K562 (cell line): ENCODE results near the gene MEIS2. TPM values are rescaled to one million over a fixed set of nuclear protein-coding genes. Genes with fewer than 3 reads are reported as not detected.

ENCODE experiments used
- ATAC-seq: fragments of 200-7000 bp; cut with Tn5 transposase; 3 replicates; pipeline ENCODE4 v1.9.1; 2020; ENCODE audit warnings: moderate library complexity
- BruUV-seq: library from RNA; stranded (reverse); fragments of 400-500 nt; replicated peaks from 2 replicates; lab custom pipeline; 2021; lab: Mats Ljungman, UMichigan
- CTCF ChIA-PET: fragments of 300-600 bp; formaldehyde crosslinking; extraction: SDS; loops from one replicate; lab custom pipeline; 2021; ENCODE audit warnings: low intra/inter-chr PET ratio; lab: Yijun Ruan, JAX
- POLR2A ChIA-PET: fragments of 300-600, 350-650 bp; sonication (Branson Sonifier 250); formaldehyde crosslinking; extraction: SDS; loops from one replicate; lab custom pipeline; 2021; ENCODE audit warnings: antibody characterized with exemption, inconsistent platforms; lab: Yijun Ruan, JAX
- DNase-seq, 4 experiments: peaks; one replicate each; pipeline versions ENCODE4 v3.0.0 to v3.0.0-alpha.2; 2011 to 2018; ENCODE audit warnings: low spot score in 3 of 4, mixed read lengths in 3 of 4; ENCODE audit errors: extremely low read depth in 1 of 4
- FAIRE-seq: peaks from 2 replicates; lab custom pipeline; 2011; peaks lifted over from hg19 to GRCh38; lab: Jason Lieb, UNC
- H2AFZ ChIP-seq: 2 replicates; pipeline ENCODE4 v1.6.0; 2011; ENCODE audit warnings: low read depth, low read length, control low read depth, inconsistent platforms
- H3K27ac ChIP-seq: fragments of 200-600 bp; 3 replicates; pipeline ENCODE4 v1.8.0; 2011; ENCODE audit warnings: low read depth, mild to moderate bottlenecking, control low read depth, inconsistent platforms, low read length, moderate library complexity, mixed read lengths; ENCODE audit errors: extremely low read depth
- H3K27me3 ChIP-seq, 2 experiments: fragments of 300-600 bp in 1 of 2; 2 replicates in 1 of 2; 3 replicates in 1 of 2; pipeline versions ENCODE4 v1.6.0 to v1.8.0; 2011; ENCODE audit warnings: inconsistent platforms in 2 of 2, low read length in 2 of 2, mild to moderate bottlenecking in 1 of 2, mixed read lengths in 1 of 2, moderate library complexity in 1 of 2; ENCODE audit not compliant: control insufficient read depth in 2 of 2, insufficient read depth in 2 of 2
- H3K36me3 ChIP-seq: fragments of 300-600 bp; 3 replicates; pipeline ENCODE4 v1.8.0; 2011; ENCODE audit warnings: mild to moderate bottlenecking, low read length, inconsistent platforms; ENCODE audit not compliant: control insufficient read depth, insufficient read depth
- H3K4me1 ChIP-seq, 2 experiments: fragments of 200-600 bp in 1 of 2; replicated peaks in 1 of 2; 2 replicates in 1 of 2; 3 replicates in 1 of 2; pipeline versions ENCODE4 v1.5.1 to v1.8.0; 2011; ENCODE audit warnings: inconsistent platforms in 2 of 2, low read length in 2 of 2, mild to moderate bottlenecking in 1 of 2, mixed read lengths in 1 of 2, moderate library complexity in 1 of 2; ENCODE audit not compliant: control insufficient read depth in 2 of 2, insufficient read depth in 2 of 2
- H3K4me2 ChIP-seq: 2 replicates; pipeline ENCODE4 v1.6.1; 2011; ENCODE audit warnings: low read length, control low read depth, inconsistent platforms, mixed read lengths; ENCODE audit not compliant: insufficient read depth
- H3K4me3 ChIP-seq: fragments of 200-600 bp; sonication (generic), shearing (Covaris generic); 2 replicates; pipeline ENCODE4 v1.5.1; 2016; ENCODE audit warnings: control low read depth, inconsistent platforms
- H3K79me2 ChIP-seq: fragments of 200-600 bp; 3 replicates; pipeline ENCODE4 v1.8.0; 2011; ENCODE audit warnings: low read length, inconsistent platforms; ENCODE audit not compliant: control insufficient read depth, insufficient read depth
- H3K9ac ChIP-seq, 2 experiments: 2 replicates each; pipeline versions ENCODE4 v1.6.0 to v1.6.1; 2011; ENCODE audit warnings: low read depth in 2 of 2, low read length in 2 of 2, control low read depth in 1 of 2, inconsistent platforms in 1 of 2, mild to moderate bottlenecking in 1 of 2, mixed read lengths in 1 of 2; ENCODE audit not compliant: insufficient read depth in 1 of 2
- H3K9me1 ChIP-seq: one replicate; pipeline ENCODE4 v1.6.0; 2011; ENCODE audit warnings: inconsistent platforms, mild to moderate bottlenecking, low read length, moderate library complexity; ENCODE audit not compliant: control insufficient read depth, insufficient read depth
- H3K9me3 ChIP-seq: replicated peaks from 2 replicates; pipeline ENCODE4 v1.5.1; 2011; ENCODE audit warnings: low read depth, low read length, inconsistent platforms; ENCODE audit not compliant: control insufficient read depth, insufficient read depth
- H4K20me1 ChIP-seq: replicated peaks from 2 replicates; pipeline ENCODE4 v1.6.1; 2011; ENCODE audit warnings: low read length, inconsistent platforms, mixed read lengths; ENCODE audit not compliant: control insufficient read depth, insufficient read depth
- CHD4 ChIP-seq: fragments of 200-600 bp; sonication (generic); IDR thresholded peaks from 3 replicates; pipeline ENCODE4 v1.6.1; 2012; ENCODE audit warnings: low read depth, mild to moderate bottlenecking, mixed read lengths, low read length, inconsistent platforms; ENCODE audit not compliant: insufficient read depth, insufficient replicate concordance, poor library complexity, severe bottlenecking
- L3MBTL2 ChIP-seq: fragments of 450-650 bp; IDR thresholded peaks from 2 replicates; pipeline ENCODE4 v1.6.1; 2016; ENCODE audit warnings: mild to moderate bottlenecking, moderate library complexity
- NFIX ChIP-seq: fragments of 250-450 bp; sonication (Bioruptor Pico); IDR thresholded peaks from 2 replicates; pipeline ENCODE4 v1.4.0; 2020; ENCODE audit warnings: low read depth, mild to moderate bottlenecking, moderate library complexity
- NFYB ChIP-seq: IDR thresholded peaks from 2 replicates; pipeline ENCODE4 v1.6.1; 2011; ENCODE audit warnings: mild to moderate bottlenecking, moderate library complexity; ENCODE audit not compliant: insufficient read length; ENCODE audit errors: extremely low read depth
- ZBTB40 ChIP-seq, 2 experiments: fragments of 450-650 bp in 1 of 2; sonication (generic) in 1 of 2; formaldehyde crosslinking in 1 of 2; IDR thresholded peaks; 2 replicates each; pipeline versions ENCODE4 v1.7.1 to v1.9.0; 2016 to 2022; ENCODE audit warnings: inconsistent platforms in 1 of 2, mild to moderate bottlenecking in 1 of 2, missing genetic modification reagents in 1 of 2
- ZNF589 ChIP-seq: fragments of 200-800 bp; sonication (Bioruptor generic); IDR thresholded peaks from 2 replicates; pipeline ENCODE4 v1.6.1; 2016; ENCODE audit warnings: low read depth, missing genetic modification characterization, missing compliant biosample characterization
- ZNF717 ChIP-seq: fragments of 250-450 bp; sonication (Bioruptor Pico); IDR thresholded peaks from 2 replicates; pipeline ENCODE4 v1.5.0; 2021
- ZNF76 ChIP-seq: fragments of 250-450 bp; sonication (Bioruptor Pico); IDR thresholded peaks from 2 replicates; pipeline ENCODE4 v1.4.0; 2020; ENCODE audit warnings: mild to moderate bottlenecking, moderate library complexity, borderline replicate concordance
- WGBS: fragments of 100-300 bp; shearing (Covaris generic); methylation state at CpG from one replicate; pipeline ENCODE4 v1.1.6; 2016; ENCODE audit warnings: low coverage, mixed read lengths; ENCODE audit not compliant: insufficient coverage; ENCODE audit errors: missing lambda C conversion rate; 5-methylcytosine and 5-hydroxymethylcytosine counted together
- in situ Hi-C: fragments of 300-500 bp; cut with MboI; formaldehyde crosslinking; loops from 4 replicates; pipeline ENCODE4 v1.15.0; 2018; ENCODE audit warnings: inconsistent platforms, mixed read lengths
- intact Hi-C: fragments of 100-400 bp; cut with micrococcal nuclease; formaldehyde crosslinking; loops from 2 replicates; pipeline ENCODE4 v1.14.2; 2022
- polyA plus RNA-seq, 8 experiments: library from polyadenylated mRNA; depleted of rRNA in 4 of 8; stranded (reverse) in 5 of 8; unstranded in 3 of 8; fragments of >200 nt; fragmentation: Nextera tagmentation in 2 of 8; fragmentation: Illumina TruSeq in 1 of 8; extraction: Ambion mirVana in 2 of 8; extraction: Trizol in 1 of 8; gene quantifications; 2 replicates each; pipeline versions ENCODE4 v1.2.1 to v1.2.3, GENCODE V29; 2011 to 2014; ENCODE audit warnings: inconsistent platforms in 1 of 8, missing spikeins in 1 of 8
- total RNA-seq, 7 experiments: library from RNA; depleted of rRNA in 6 of 7; stranded (reverse); fragments of >200 nt in 6 of 7; fragmentation: Illumina TruSeq in 2 of 7; extraction: Trizol in 2 of 7; gene quantifications; 2 replicates each; pipeline versions ENCODE4 v1.2.1 to v1.2.3, GENCODE V29; 2011 to 2021; ENCODE audit warnings: low replicate concordance in 1 of 7

The MEIS2 gene
- total and polyA plus RNA-seq, 9 of the 15 experiments (the other 6 are each of a cell fraction or from before 2014, with no cell fraction given): 7.5 to 64.2 (median 22.3) TPM

GRCh38 chr15:37028625-37029296 lies 71.6 kb downstream of the MEIS2 start:
- intact Hi-C loops: no loop called here
- H3K9me1 ChIP-seq: no peaks in the 10 kb centered on the region
- ChIA-PET CTCF (no interaction called here), POLR2A (no interaction called here)
- no peak overlapping the region for H2AFZ ChIP-seq
- H3K79me2 ChIP-seq: no peaks in the 10 kb centered on the region
- H3K9me3 ChIP-seq: no peaks in the 10 kb centered on the region
- H3K4me2 ChIP-seq: no peak overlapping the region
- no peaks in the 10 kb centered on the region for H3K4me1 ChIP-seq
- no peak for FAIRE-seq
- in situ Hi-C loops: no loop called here
- no peak overlapping the region for H3K9ac ChIP-seq
- no peaks in the 10 kb centered on the region for H4K20me1 ChIP-seq
- no peaks in the 10 kb centered on the region for H3K27me3 ChIP-seq
- H3K4me3 ChIP-seq: no peak overlapping the region
- WGBS: 76% methylated on average over 4 of the region's 4 CpGs
- no peak overlapping the region for H3K27ac ChIP-seq
- BruUV-seq: no TSS peak
- peaks cover 46% of the 10 kb centered on the region for H3K36me3 ChIP-seq
- DNase-seq: no peak
- no peak for ATAC-seq
- TF ChIP-seq L3MBTL2 (no peak), CHD4 (no peak), ZNF76 (CRISPR knock-in tag) (no peak), ZNF717 (CRISPR knock-in tag) (no peak), NFYB (no peak), ZBTB40 (IDR thresholded peaks at IDR 0.05) (no peak), ZBTB40 (CRISPR knock-in tag; IDR thresholded peaks at IDR 0.05) (no peak), NFIX (CRISPR knock-in tag) (no peak), ZNF589 (no peak)
